Glutamatergic neuron (in vitro differentiated cells): ENCODE data around the gene PRKCG. TPM values are rescaled to one million over a fixed set of nuclear protein-coding genes. Genes with fewer than 3 reads are reported as not detected.
"Not testable (repeated sequence)": the region's sequence is repeated elsewhere in the genome, so short reads cannot be mapped to it uniquely, and the experiment has no call there.

Experiments used
- DNase-seq: peaks from one replicate; pipeline ENCODE4 v3.0.0; 2022
- H3K27ac Mint-ChIP-seq: one replicate; pipeline ENCODE4 v1.8.0; 2020; ENCODE audit warnings: mild to moderate bottlenecking, mixed read lengths, inconsistent platforms; ENCODE audit not compliant: unreplicated experiment
- H3K27me3 Mint-ChIP-seq: one replicate; pipeline ENCODE4 v1.8.0; 2020; ENCODE audit warnings: mild to moderate bottlenecking, moderate library complexity, mixed read lengths, inconsistent platforms; ENCODE audit not compliant: unreplicated experiment
- H3K36me3 Mint-ChIP-seq: one replicate; pipeline ENCODE4 v1.8.0; 2020; ENCODE audit warnings: mild to moderate bottlenecking, mixed read lengths, inconsistent platforms; ENCODE audit not compliant: unreplicated experiment
- H3K4me1 Mint-ChIP-seq: one replicate; pipeline ENCODE4 v1.8.0; 2020; ENCODE audit warnings: mild to moderate bottlenecking, low read depth, mixed read lengths, inconsistent platforms; ENCODE audit not compliant: unreplicated experiment
- H3K4me3 Mint-ChIP-seq: one replicate; pipeline ENCODE4 v1.8.0; 2020; ENCODE audit warnings: mild to moderate bottlenecking, mixed read lengths, inconsistent platforms; ENCODE audit not compliant: unreplicated experiment
- H3K9me3 Mint-ChIP-seq: one replicate; pipeline ENCODE4 v1.8.0; 2020; ENCODE audit warnings: mild to moderate bottlenecking, moderate library complexity, mixed read lengths, inconsistent platforms; ENCODE audit not compliant: unreplicated experiment
- total RNA-seq: library from RNA; stranded (reverse); fragmentation: NEBNext Ultra II Directional; extraction: Animal tissue kit (Norgen Biotek cat#: 25700); gene quantifications from one replicate; pipeline ENCODE4 v1.2.1, GENCODE V29; 2021; ENCODE audit not compliant: unreplicated experiment
- TF ChIP-seq, protein P1 (sequence below): fragments of 200-600 bp; sonication (generic); IDR thresholded peaks from one replicate; pipeline ENCODE4 v1.5.0; 2021; ENCODE audit not compliant: partially characterized antibody, unreplicated experiment

The PRKCG gene
- total RNA-seq, 1 donor from 2014 or later, result 33.1 TPM

DNA sequence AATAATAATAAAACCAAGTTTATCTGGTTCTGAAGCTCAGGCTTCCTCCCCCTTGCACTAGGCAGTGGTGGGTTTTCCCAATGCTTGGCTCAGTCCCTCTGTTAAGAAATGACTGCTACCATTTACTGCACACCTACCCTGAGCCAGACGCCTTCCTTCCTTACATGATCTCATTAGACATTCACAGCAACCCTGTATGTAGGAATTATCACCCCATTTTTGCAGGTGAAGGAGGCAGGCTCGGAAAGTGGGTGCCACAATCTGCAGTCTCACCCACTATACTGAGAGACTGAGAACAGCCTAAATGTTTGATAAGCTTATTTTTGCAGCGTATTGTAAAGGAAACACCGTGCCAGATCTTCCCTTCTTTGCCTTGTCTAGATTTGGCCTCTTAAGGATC lies 62.4 kb downstream of the PRKCG start:
- H3K27ac Mint-ChIP-seq, result no peak overlapping the region
- peaks cover 6% of the 10 kb centered on the region for H3K4me1 Mint-ChIP-seq
- no peak for DNase-seq
- H3K36me3 Mint-ChIP-seq, result peaks cover 16% of the 10 kb centered on the region
- no peak overlapping the region for H3K4me3 Mint-ChIP-seq
- TF ChIP-seq, protein P1, sequence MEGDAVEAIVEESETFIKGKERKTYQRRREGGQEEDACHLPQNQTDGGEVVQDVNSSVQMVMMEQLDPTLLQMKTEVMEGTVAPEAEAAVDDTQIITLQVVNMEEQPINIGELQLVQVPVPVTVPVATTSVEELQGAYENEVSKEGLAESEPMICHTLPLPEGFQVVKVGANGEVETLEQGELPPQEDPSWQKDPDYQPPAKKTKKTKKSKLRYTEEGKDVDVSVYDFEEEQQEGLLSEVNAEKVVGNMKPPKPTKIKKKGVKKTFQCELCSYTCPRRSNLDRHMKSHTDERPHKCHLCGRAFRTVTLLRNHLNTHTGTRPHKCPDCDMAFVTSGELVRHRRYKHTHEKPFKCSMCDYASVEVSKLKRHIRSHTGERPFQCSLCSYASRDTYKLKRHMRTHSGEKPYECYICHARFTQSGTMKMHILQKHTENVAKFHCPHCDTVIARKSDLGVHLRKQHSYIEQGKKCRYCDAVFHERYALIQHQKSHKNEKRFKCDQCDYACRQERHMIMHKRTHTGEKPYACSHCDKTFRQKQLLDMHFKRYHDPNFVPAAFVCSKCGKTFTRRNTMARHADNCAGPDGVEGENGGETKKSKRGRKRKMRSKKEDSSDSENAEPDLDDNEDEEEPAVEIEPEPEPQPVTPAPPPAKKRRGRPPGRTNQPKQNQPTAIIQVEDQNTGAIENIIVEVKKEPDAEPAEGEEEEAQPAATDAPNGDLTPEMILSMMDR, result no peak
- peaks cover 5% of the 10 kb centered on the region for H3K9me3 Mint-ChIP-seq
- peaks cover 4% of the 10 kb centered on the region for H3K27me3 Mint-ChIP-seq

DNA sequence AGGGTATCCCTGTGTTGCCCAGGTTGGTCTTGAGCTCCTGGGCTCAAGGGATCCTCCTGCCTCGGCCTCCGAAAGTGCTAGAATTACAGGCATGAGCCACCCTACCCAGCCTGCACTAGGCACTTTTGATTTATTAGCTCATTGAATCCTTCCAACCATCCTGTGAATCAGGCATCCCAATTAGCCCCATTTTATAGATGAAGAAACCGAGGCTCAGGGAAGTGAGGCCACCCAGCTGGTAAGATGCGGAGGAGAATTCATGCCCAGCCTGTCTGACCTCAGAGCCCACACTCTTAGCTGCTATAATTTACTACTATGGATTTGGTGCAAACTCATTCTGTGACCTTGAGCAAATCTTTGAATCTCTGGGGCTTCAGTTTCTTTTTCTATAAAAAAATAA lies 62.9 kb downstream of the PRKCG start:
- Mint-ChIP-seq H3K4me1 (peaks cover 6% of the 10 kb centered on the region), H3K27me3 (peaks cover 4% of the 10 kb centered on the region), H3K27ac (no peak overlapping the region), H3K4me3 (peak overlapping the region; percentile 76), H3K36me3 (peaks cover 11% of the 10 kb centered on the region), H3K9me3 (peaks cover 5% of the 10 kb centered on the region)
- TF ChIP-seq, protein P1, result no peak
- DNase-seq, result no peak

DNA sequence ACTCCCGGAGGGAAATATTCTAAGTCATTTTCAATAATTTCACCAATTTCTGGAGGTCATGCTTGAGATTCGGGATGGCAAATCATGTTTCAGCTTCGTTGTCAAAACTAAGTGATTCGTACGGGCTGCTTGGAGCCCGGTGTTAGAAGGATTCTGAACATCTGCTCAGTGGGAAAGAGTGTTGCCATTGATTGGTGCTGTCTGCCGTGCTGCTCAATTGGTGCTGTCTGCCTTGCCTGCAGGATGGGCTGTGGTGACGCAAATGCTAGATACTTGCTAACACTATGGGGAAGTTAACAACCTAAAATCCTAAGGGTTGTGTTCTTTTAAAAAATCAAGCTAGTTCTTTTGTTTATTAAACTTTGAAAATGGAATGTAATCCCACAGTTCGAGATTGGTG lies 63.4 kb downstream of the PRKCG start:
- Mint-ChIP-seq H3K27me3 (peaks cover 4% of the 10 kb centered on the region), H3K4me3 (peak overlapping the region; percentile 76), H3K36me3 (peaks cover 7% of the 10 kb centered on the region), H3K4me1 (peaks cover 6% of the 10 kb centered on the region), H3K27ac (peak overlapping the region; percentile 64), H3K9me3 (peaks cover 4% of the 10 kb centered on the region)
- peak; percentile 58 for DNase-seq
- TF ChIP-seq, protein P1, result no peak

DNA sequence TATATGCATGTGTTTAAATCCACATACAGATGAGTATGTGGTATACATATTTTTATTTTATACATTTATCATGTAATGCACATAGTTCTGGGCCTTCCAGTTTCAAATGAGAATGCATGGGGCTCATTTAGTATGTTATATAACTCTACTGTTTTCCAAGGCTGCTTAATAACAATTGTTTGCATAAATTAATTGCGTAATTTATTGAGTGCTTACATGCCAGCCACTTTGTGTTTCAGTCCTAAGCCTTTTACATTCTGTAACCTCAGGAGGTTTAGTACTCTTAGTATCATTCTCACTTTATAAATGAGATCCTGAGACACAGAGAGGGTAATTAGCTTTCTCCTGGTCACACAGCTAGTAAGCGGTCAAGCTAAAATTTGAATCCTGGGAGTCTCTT lies 64.0 kb downstream of the PRKCG start:
- no peak overlapping the region for H3K4me3 Mint-ChIP-seq
- DNase-seq, result no peak
- no peak overlapping the region for H3K27ac Mint-ChIP-seq
- peaks cover 4% of the 10 kb centered on the region for H3K27me3 Mint-ChIP-seq
- TF ChIP-seq, protein P1, result no peak
- H3K9me3 Mint-ChIP-seq, result peaks cover 4% of the 10 kb centered on the region
- peaks cover 6% of the 10 kb centered on the region for H3K4me1 Mint-ChIP-seq
- H3K36me3 Mint-ChIP-seq, result peaks cover 4% of the 10 kb centered on the region

DNA sequence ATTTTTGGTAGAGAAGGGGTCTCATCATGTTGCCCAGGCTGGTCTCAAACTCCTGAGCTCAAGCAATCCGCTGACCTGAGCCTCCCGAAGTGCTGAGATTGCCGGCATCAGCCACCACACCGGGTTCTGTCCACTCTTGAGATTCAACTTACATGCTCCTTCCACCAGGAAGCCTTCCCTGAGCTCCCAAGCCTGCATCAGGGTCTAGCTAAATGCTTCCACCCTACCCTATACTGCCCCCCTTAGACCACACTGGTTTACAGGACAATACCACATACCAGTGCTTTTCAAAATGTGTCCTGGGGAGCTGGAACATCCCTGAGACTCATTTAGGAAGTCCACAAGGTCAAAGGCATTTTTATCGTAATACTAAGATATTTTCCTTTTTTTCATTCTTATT lies 65.6 kb downstream of the PRKCG start:
- no peak overlapping the region for H3K27ac Mint-ChIP-seq
- H3K36me3 Mint-ChIP-seq, result peaks cover 4% of the 10 kb centered on the region
- DNase-seq, result no peak
- TF ChIP-seq, protein P1, result no peak
- no peak overlapping the region for H3K4me3 Mint-ChIP-seq
- H3K9me3 Mint-ChIP-seq, result peaks cover 4% of the 10 kb centered on the region
- peaks cover 6% of the 10 kb centered on the region for H3K4me1 Mint-ChIP-seq
- peaks cover 4% of the 10 kb centered on the region for H3K27me3 Mint-ChIP-seq

DNA sequence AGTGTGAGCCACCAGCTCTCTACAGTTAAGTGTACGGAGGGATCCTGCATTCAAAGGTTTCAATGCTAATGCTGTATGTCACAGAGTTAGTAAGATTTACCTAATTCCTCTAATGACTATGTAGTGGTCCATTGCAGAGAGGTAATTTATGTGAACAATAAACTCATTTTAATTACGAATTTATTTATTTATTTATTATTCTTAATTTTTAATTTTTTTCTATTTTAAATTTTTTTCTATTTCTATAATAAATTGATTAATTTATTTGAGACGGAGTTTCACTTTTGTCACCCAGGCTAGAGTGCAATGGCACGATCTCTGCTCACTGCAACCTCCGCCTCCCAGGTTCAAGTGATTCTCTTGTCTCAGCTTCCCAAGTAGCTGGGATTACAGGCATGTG lies 66.6 kb downstream of the PRKCG start:
- not testable (repeated sequence) for DNase-seq, H3K27me3 Mint-ChIP-seq, H3K4me1 Mint-ChIP-seq, H3K9me3 Mint-ChIP-seq, H3K4me3 Mint-ChIP-seq, H3K36me3 Mint-ChIP-seq, H3K27ac Mint-ChIP-seq
